ENCODE measurements around the gene PHEX.

PHEX gene

GRCh38 chrX:22039541-22039940, 7.4 kb downstream of the PHEX start:
- no peak for ATAC-seq
- TF ChIP-seq ZNF70 (CRISPR knock-in tag; IDR thresholded peaks at IDR 0.05): no peak
- no peak for TF ChIP-seq ESRRG (CRISPR knock-in tag; IDR thresholded peaks at IDR 0.05)
- TF ChIP-seq CSDC2 (CRISPR knock-in tag; IDR thresholded peaks at IDR 0.05): no peak
- TF ChIP-seq ISL1 (CRISPR knock-in tag; IDR thresholded peaks at IDR 0.05): no peak
- TF ChIP-seq ARNTL (CRISPR knock-in tag; IDR thresholded peaks at IDR 0.05; ENCODE audit: borderline replicate concordance, low read depth): no peak
- no peak for TF ChIP-seq PPARA (CRISPR knock-in tag; IDR thresholded peaks at IDR 0.05; ENCODE audit: borderline replicate concordance)
- no peak for TF ChIP-seq ZFP30 (CRISPR knock-in tag; IDR thresholded peaks at IDR 0.05)
- TF ChIP-seq RARB (CRISPR knock-in tag; IDR thresholded peaks at IDR 0.05): no peak
- no peak for TF ChIP-seq ZNF8 (CRISPR knock-in tag; IDR thresholded peaks at IDR 0.05)
- TF ChIP-seq, protein P1, sequence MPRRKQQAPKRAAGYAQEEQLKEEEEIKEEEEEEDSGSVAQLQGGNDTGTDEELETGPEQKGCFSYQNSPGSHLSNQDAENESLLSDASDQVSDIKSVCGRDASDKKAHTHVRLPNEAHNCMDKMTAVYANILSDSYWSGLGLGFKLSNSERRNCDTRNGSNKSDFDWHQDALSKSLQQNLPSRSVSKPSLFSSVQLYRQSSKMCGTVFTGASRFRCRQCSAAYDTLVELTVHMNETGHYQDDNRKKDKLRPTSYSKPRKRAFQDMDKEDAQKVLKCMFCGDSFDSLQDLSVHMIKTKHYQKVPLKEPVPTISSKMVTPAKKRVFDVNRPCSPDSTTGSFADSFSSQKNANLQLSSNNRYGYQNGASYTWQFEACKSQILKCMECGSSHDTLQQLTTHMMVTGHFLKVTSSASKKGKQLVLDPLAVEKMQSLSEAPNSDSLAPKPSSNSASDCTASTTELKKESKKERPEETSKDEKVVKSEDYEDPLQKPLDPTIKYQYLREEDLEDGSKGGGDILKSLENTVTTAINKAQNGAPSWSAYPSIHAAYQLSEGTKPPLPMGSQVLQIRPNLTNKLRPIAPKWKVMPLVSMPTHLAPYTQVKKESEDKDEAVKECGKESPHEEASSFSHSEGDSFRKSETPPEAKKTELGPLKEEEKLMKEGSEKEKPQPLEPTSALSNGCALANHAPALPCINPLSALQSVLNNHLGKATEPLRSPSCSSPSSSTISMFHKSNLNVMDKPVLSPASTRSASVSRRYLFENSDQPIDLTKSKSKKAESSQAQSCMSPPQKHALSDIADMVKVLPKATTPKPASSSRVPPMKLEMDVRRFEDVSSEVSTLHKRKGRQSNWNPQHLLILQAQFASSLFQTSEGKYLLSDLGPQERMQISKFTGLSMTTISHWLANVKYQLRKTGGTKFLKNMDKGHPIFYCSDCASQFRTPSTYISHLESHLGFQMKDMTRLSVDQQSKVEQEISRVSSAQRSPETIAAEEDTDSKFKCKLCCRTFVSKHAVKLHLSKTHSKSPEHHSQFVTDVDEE (CRISPR knock-in tag; IDR thresholded peaks at IDR 0.05): no peak
- TF ChIP-seq PATZ1 (CRISPR knock-in tag; IDR thresholded peaks at IDR 0.05; ENCODE audit: borderline replicate concordance): no peak

DNA sequence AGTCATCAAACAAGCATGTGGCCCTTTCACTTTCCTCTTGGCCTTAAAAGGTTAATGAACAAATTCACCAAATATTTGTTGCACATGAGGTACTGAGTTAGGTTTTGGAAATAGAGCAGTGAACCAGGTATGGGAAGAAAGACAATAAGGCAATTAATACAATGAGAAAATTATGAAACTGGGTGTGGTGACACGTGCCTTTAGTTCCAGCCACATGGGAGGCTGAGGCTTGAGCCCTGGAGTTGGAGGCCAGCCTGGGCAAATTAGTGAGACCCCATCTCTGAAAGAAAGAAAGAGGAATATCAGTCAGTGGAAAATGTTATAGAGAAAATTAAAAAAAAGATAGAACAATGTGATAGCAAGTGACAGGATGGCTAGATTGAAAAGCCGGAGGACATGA, 8.1 kb downstream of the PHEX start:
- no peak for ATAC-seq
- TF ChIP-seq, protein P2, sequence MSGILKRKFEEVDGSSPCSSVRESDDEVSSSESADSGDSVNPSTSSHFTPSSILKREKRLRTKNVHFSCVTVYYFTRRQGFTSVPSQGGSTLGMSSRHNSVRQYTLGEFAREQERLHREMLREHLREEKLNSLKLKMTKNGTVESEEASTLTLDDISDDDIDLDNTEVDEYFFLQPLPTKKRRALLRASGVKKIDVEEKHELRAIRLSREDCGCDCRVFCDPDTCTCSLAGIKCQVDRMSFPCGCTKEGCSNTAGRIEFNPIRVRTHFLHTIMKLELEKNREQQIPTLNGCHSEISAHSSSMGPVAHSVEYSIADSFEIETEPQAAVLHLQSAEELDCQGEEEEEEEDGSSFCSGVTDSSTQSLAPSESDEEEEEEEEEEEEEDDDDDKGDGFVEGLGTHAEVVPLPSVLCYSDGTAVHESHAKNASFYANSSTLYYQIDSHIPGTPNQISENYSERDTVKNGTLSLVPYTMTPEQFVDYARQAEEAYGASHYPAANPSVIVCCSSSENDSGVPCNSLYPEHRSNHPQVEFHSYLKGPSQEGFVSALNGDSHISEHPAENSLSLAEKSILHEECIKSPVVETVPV (CRISPR knock-in tag; IDR thresholded peaks at IDR 0.05): no peak
- TF ChIP-seq PPARA (CRISPR knock-in tag; IDR thresholded peaks at IDR 0.05; ENCODE audit: borderline replicate concordance) (no peak), PATZ1 (CRISPR knock-in tag; IDR thresholded peaks at IDR 0.05; ENCODE audit: borderline replicate concordance) (no peak), CSDC2 (CRISPR knock-in tag; IDR thresholded peaks at IDR 0.05) (no peak)

GRCh38 chrX:22041907-22042530, 9.9 kb downstream of the PHEX start:
- ATAC-seq: no peak
- TF ChIP-seq TOX (CRISPR knock-in tag; IDR thresholded peaks at IDR 0.05; ENCODE audit: borderline replicate concordance) (no peak), PPARA (CRISPR knock-in tag; IDR thresholded peaks at IDR 0.05; ENCODE audit: borderline replicate concordance) (no peak), TCF4 (CRISPR knock-in tag; IDR thresholded peaks at IDR 0.05; ENCODE audit: borderline replicate concordance) (no peak), CREB5 (CRISPR knock-in tag; IDR thresholded peaks at IDR 0.05; ENCODE audit: low read depth) (no peak), SNAI2 (CRISPR knock-in tag; IDR thresholded peaks at IDR 0.05) (no peak), ZFP3 (CRISPR knock-in tag; IDR thresholded peaks at IDR 0.05) (no peak), GLIS3 (CRISPR knock-in tag; IDR thresholded peaks at IDR 0.05) (no peak)

DNA sequence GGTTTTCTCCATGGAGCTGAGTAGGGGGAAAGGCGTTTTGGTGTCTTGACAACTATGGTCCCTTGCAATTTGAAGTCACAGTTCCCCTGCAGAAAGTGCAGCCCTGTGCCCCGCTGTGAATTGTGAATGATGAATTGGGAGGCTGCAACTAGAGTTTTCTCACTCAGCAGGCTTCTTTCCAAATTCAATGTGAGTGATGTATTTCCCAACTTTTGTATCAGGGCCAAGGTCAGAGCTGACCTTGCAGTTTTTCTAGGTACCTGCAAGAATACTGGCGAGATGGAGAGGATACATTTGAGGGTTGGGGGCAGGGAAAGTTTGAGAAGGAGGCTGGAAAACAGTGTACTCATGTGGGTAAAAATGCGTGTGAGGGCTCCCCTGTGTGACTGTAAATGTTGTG, 11.7 kb downstream of the PHEX start:
- TF ChIP-seq PPARA (CRISPR knock-in tag; IDR thresholded peaks at IDR 0.05; ENCODE audit: borderline replicate concordance): no peak
- TF ChIP-seq, protein P3, sequence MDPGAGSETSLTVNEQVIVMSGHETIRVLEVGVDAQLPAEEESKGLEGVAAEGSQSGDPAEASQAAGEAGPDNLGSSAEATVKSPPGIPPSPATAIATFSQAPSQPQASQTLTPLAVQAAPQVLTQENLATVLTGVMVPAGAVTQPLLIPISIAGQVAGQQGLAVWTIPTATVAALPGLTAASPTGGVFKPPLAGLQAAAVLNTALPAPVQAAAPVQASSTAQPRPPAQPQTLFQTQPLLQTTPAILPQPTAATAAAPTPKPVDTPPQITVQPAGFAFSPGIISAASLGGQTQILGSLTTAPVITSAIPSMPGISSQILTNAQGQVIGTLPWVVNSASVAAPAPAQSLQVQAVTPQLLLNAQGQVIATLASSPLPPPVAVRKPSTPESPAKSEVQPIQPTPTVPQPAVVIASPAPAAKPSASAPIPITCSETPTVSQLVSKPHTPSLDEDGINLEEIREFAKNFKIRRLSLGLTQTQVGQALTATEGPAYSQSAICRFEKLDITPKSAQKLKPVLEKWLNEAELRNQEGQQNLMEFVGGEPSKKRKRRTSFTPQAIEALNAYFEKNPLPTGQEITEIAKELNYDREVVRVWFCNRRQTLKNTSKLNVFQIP (CRISPR knock-in tag; IDR thresholded peaks at IDR 0.05; ENCODE audit: borderline replicate concordance, low read depth): no peak
- TF ChIP-seq TOX (CRISPR knock-in tag; IDR thresholded peaks at IDR 0.05; ENCODE audit: borderline replicate concordance): no peak
- TF ChIP-seq CSDC2 (CRISPR knock-in tag; IDR thresholded peaks at IDR 0.05): no peak
- TF ChIP-seq ZNF565 (CRISPR knock-in tag; conservative IDR thresholded peaks at IDR 0.05; ENCODE audit: low read depth): no peak
- no peak for TF ChIP-seq ESRRG (CRISPR knock-in tag; IDR thresholded peaks at IDR 0.05)
- no peak for TF ChIP-seq SNAI2 (CRISPR knock-in tag; IDR thresholded peaks at IDR 0.05)
- TF ChIP-seq, protein P1 (CRISPR knock-in tag; IDR thresholded peaks at IDR 0.05): no peak
- no peak for ATAC-seq
